GM18517 (cell line): ENCODE results near the gene SCYGR8.

Experiments
- ATAC-seq: cut with Tn5 transposase; IDR thresholded peaks from one replicate; pipeline ENCODE4 v1.9.1; 2021; ENCODE audit warnings: mild to moderate bottlenecking, moderate library complexity; ENCODE audit not compliant: unreplicated experiment

SCYGR8 gene

GRCh38 chr2:227759411-227760118, 13.9 kb downstream of the SCYGR8 start:
- ATAC-seq, result no peak

DNA sequence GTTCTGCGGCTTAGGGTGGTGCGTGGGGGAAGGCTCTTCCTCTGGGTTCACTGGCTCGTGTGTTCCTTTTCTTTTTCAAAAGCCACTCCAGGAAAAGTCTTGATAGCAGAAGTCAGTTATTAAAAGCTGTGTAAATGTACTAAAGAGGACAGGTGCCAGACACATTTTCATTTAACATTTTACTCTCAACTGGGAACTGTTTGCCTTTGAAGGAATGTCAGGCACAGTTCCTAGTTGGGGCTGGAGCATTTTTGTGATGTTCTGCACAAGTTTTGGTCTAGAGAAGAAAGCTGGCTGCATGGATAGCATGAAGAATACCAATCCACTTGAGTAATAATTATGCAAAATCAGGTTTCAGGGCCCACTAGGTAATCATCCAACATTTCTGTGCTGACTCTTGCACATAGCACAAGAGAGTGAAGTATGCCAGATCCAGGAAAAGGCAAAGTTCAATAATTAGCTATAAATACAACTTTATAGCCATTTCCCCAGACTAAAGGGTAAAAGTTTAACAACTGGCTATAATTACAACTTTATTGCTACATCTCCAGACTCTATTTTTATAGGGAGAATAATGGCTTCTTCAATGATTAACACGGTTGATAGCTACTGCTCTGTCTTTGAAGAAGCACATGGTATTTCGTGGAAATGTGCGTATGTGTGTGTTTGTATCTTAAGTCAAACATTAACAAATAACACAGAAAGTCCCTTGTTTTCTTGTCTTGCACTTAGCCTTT, 16.2 kb downstream of the SCYGR8 start:
- ATAC-seq, result no peak

DNA sequence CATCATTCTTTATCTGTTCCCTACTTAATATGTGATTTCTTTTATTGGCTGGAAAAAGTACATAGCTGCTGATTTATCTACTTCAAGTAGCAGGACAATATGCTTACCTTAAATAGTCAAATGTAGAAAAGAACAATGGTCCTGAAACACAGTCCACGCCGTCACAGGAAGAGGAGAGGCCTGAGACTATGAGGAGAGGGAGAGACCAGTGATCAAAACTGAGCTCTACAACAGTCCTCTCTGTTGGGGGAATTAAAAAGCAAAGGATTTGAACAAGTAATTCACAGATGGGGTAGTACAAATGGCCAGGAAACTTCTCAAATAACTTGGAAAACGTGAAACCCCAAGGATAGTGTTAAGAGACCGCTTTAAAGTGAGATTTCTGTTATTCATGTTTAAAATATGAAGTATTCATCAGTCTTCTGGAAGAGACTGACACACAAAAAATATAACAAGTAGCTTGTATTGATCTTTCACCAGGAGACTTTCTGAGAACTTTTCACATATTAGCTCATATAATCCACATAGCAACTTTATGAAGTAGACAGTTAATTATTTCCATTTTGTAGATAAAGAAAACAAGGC, 20.2 kb downstream of the SCYGR8 start:
- peak; percentile 25 for ATAC-seq

DNA sequence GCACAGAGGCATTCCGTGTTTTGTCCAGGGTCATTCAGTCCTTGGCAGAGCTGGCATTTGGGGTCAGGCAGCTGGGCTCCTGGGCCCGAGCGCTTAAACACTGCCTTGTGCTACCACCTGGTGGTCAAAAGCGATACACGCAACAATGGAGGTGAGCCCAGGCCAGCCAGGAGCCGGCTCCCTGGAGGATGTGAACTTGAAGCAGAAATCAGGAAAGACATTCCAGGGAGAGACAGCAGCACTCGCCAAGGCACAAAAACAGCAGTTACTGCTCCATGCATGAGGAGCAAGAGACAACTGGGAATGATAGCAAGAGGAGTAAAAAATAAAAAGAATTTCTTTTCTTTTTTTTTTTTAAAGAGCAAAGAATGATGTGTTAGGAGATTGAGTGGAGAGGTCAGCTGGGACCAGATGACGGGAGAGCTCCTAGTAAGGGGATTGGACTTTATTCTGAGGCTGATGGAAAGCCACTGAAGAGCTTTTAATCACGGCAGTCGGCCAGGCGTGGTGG, 20.7 kb downstream of the SCYGR8 start:
- peak; percentile 89 for ATAC-seq

DNA sequence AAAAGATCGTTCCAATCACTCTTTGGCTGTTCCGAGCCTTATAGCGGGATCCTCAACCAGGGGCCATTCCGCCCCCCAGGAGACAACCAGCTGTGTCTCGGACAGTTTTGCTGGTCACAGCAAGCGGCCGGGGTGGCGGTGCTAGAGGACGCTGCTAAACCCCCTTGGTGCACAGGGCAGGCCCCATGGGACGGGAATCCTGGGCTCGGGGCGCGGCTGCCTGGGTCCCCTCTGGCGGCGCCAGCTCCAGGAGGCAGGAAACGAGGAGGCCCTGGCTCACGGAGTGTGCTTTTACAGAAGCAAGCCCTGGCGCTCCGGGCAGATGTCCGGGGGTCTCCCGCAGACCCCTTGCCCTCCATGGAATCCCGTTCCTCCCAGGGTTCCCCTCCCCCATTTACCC, 22.1 kb downstream of the SCYGR8 start:
- no peak for ATAC-seq

DNA sequence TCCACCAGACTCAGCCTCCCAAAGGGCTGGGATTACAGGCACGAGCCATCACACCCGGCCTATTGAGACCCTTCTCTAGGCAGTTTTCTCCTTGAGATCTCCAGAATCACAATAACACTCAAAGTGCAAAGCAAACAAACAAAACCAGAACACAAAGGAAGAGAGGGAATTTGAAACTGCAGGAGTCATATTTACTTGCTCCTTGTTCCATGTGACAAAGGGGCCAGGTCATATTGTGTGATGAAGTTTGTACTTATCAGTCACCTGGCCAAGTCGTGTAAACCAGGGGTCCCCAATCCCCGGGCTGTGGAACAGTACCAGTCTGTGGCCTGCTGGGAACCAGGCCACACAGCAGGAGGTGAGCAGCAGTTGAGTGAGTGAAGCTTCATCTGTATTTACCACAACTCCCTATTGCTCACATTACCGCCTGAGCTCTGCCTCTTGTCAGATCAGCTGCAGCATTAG, 26.5 kb downstream of the SCYGR8 start:
- no peak for ATAC-seq

GRCh38 chr2:227772932-227773331, 27.2 kb downstream of the SCYGR8 start:
- ATAC-seq, result no peak

DNA sequence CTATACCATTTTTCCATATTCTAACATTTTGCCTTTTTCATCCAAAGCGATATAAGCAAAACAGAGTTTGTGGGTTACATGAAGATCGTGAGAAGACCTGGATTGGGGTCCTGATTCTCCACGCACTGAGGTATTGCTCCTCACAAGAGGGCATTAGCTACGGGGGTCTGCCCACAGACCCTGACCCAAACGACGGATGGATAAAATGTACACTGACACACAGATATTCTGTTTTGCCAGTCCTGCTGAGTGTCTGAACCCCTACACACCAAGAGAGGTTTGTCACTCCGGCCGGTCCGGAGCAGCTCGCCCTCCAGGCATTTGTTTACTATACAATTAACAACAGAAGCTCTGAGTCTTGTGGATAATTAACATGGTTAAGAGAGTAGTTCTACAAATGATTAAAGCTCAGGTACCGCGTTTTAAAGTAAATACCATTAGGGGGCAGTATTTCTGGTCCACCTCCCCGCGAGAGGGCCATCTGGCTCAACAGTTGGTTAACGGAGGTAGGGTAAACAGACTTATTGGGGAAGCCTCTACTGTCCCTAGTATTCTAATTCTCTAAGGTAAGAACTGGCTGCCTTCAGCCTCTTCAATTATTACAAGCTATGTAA, 28.4 kb downstream of the SCYGR8 start:
- ATAC-seq, result no peak

GRCh38 chr2:227774895-227775842, 29.5 kb downstream of the SCYGR8 start:
- ATAC-seq, result no peak

GRCh38 chr2:227780981-227781615, 35.4 kb downstream of the SCYGR8 start:
- ATAC-seq, result no peak

- no peak for ATAC-seq
These were observed 36.1 kb downstream of the SCYGR8 start for GRCh38 chr2:227781841-227782240.

GRCh38 chr2:227782804-227783203, 37.1 kb downstream of the SCYGR8 start:
- ATAC-seq, result peak; percentile 20

DNA sequence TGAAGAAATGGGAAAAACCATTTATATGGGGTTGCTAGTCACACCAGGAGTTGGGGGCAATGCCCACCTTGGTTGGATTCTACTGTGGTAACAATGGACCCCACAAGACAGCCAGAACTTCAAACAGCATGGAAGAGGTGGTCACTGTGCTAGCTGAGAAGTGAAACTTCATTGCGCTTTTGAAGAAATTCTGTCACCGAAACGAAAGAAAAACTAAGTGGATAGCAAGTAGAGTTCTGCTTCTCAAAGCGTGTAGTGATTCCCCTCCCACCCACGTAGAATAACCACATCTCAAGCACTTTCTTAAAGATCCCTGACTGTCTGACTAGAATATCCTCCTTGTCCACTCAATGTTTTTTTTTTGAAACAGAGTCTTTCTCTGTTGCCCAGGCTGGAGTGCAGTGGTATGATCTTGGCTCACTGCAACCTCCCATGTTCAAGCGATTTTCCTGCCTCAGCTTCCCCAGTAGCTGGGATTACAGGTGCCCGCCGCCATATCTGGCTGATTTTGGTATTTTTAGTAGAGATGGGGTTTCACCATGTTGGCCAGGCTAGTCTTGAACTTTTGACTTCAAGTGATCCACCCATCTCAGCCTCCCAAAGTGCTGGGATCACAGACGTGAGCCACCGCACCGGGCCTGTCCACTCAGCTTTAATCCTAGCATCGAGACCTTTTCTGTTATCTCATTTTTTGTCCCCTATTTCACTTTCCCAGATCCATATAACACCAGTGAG, 37.9 kb downstream of the SCYGR8 start:
- peak; percentile 99 for ATAC-seq

DNA sequence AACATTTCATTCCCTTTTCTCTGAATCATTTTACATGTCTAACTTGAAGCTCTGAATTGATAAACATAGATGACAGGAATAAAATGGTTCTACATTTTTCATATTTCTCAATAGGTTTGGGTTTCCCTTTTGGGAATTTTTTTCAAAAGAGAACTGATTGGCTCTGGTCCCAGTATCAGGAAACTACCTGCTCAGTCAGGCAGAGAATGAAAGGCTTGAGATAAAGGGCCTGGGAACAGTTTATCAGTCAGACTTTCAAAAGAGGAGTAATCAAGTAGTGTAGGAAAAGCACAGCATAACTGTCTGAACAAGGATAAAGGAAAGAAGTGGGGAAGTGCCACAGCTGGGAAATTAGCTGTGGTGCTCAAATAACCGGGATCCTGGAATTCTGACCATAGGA, 39.6 kb downstream of the SCYGR8 start:
- no peak for ATAC-seq

DNA sequence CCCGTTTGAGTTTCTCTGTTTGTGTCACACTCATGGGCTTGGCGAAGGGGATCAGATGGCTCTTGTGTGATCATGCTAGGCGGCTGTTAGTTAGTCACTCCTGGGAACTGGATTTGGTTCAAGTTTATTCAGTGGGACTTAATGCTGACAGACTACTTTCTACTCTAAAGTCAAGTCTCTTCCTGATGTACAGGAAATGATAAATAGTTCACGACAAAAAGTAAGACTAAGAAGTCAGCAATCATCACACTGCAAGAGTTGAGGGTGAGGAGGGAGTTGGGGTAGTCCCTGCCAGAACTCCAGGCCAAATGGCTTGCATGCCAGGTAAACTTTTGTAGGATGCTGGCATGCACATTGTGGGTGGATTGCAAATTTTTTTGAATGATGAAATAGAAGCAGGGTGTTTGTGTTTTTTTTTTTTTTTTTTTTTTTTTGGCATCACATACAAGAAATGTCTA, 42.9 kb downstream of the SCYGR8 start:
- no peak for ATAC-seq

DNA sequence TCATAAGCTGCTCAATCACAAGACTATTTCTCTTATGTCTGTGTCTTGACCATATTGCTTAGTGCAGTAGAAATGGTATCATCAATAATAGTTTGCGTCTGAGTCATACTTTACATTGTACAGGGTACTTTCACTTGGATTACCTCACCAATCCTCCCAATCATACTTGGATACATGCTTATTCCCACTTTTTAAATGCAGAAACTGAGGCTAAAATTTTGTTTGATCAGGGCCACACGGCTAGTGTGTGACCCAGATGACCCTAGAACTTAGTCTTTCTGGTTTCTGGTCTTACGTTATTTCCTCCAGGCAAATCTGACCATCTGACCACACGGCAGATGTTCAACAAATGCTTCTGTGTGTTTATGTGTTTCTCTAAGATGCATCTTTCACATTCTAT, 44.1 kb downstream of the SCYGR8 start:
- no peak for ATAC-seq

DNA sequence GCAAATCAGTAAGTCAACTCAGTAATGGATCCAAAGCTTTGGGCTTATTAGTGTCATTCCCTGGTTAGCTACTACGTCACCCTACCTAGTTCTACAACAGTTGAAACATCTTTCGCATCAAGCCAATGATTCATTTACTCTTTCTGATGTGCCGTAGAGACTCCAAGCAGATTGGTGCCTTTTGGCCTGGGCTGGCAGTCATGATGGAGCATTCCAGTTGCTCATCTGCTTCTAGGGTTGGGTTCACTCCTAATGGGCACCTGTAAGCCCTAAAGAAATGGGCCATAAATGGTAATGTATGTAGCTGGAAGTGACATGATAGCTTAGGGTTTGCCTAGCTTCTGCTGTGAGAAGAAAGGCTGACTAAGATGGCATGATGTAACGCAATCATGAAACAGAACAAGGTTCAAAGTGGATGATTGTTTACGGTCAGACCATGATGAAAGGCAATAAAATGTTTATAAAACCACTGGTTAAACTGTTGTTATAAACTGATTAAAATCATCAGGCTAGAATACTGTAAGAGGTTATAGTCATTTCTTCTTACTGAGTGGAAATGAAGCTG, 47.5 kb downstream of the SCYGR8 start:
- ATAC-seq, result no peak
